SJSA1 (cell line): ENCODE data around the gene ERFE. TPM values are rescaled to one million over a fixed set of nuclear protein-coding genes. Genes with fewer than 3 reads are reported as not detected.

Experiments used
- DNase-seq, 2 experiments: peaks; one replicate each; pipeline ENCODE4 v3.0.0-alpha.2; 2015 to 2020; ENCODE audit warnings: low spot score in 2 of 2, low read depth in 1 of 2
- H3K27ac ChIP-seq: fragments of 250-450 bp; sonication (Bioruptor Pico); 2 replicates; pipeline ENCODE4 v1.5.1; 2020; ENCODE audit warnings: mild to moderate bottlenecking, moderate library complexity
- H3K27me3 ChIP-seq: fragments of 250-450 bp; sonication (Bioruptor Pico); replicated peaks from 2 replicates; pipeline ENCODE4 v1.5.1; 2020; ENCODE audit warnings: mild to moderate bottlenecking, moderate library complexity
- H3K36me3 ChIP-seq: fragments of 250-450 bp; sonication (Bioruptor Pico); 2 replicates; pipeline ENCODE4 v1.5.1; 2020; ENCODE audit warnings: mild to moderate bottlenecking
- H3K4me1 ChIP-seq: fragments of 250-450 bp; sonication (Bioruptor Pico); replicated peaks from 2 replicates; pipeline ENCODE4 v1.6.1; 2021; ENCODE audit warnings: mild to moderate bottlenecking
- H3K4me3 ChIP-seq: fragments of 250-450 bp; sonication (Bioruptor Pico); 2 replicates; pipeline ENCODE4 v1.5.1; 2020; ENCODE audit warnings: mild to moderate bottlenecking
- H3K9me3 ChIP-seq: fragments of 250-450 bp; sonication (Bioruptor Pico); replicated peaks from 2 replicates; pipeline ENCODE4 v1.5.1; 2020; ENCODE audit warnings: mild to moderate bottlenecking
- total RNA-seq: library from RNA; depleted of rRNA; stranded (reverse); fragments of >200 nt; shearing (Covaris generic); gene quantifications from 2 replicates; pipeline ENCODE4 v1.2.3, GENCODE V29; 2014

Gene ERFE
- total RNA-seq, 1 experiment from 2014 or later, result 14.9 TPM

GRCh38 chr2:238122287-238123217, 36.2 kb upstream of the ERFE start:
- Histone ChIP-seq H3K9me3 (no peaks in the 10 kb centered on the region), H3K36me3 (no peaks in the 10 kb centered on the region), H3K27ac (no peak overlapping the region), H3K27me3 (no peaks in the 10 kb centered on the region), H3K4me3 (no peak overlapping the region), H3K4me1 (peaks cover 14% of the 10 kb centered on the region)
- no peak for DNase-seq

DNA sequence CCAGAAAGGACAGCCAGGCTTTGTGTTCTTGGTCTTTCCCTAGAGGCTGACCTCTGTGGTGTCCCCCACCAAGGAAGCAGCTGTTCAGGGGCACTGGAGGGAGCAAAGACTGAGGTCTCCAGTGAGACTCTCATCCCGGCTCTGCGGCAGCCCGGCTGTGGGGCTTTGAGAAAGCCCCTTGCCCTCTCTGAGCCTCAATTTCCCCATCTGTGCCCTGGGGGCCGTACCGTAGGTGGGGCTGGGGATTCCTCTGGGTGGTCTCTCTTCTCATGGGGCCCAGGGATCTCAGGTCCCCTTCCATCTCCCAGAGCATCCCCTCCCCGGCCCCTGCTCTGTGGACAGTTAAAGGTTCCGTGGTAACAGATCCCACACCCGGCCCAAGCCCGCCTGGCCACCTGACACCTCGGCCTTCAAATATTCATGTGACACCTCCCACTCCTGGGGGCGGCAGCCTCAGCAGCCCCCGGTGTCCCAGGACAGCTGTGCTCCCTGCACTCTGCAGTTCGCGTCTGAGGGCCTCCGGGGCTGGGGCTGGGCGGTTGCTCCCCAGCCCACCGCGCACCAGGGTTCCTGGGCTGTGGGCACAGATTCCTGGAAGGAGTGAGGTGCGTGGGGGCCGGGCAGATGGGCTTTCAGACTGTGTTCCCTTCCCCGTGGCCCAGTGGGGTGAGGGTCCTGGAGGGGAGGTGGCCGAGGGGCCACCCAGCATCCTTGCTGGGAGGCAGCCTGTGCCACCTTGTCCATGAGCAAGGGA, 35.4 kb upstream of the ERFE start:
- H3K36me3 ChIP-seq, result no peaks in the 10 kb centered on the region
- H3K9me3 ChIP-seq, result no peaks in the 10 kb centered on the region
- peaks cover 15% of the 10 kb centered on the region for H3K4me1 ChIP-seq
- no peak for DNase-seq
- H3K4me3 ChIP-seq, result no peak overlapping the region
- no peak overlapping the region for H3K27ac ChIP-seq
- no peaks in the 10 kb centered on the region for H3K27me3 ChIP-seq

DNA sequence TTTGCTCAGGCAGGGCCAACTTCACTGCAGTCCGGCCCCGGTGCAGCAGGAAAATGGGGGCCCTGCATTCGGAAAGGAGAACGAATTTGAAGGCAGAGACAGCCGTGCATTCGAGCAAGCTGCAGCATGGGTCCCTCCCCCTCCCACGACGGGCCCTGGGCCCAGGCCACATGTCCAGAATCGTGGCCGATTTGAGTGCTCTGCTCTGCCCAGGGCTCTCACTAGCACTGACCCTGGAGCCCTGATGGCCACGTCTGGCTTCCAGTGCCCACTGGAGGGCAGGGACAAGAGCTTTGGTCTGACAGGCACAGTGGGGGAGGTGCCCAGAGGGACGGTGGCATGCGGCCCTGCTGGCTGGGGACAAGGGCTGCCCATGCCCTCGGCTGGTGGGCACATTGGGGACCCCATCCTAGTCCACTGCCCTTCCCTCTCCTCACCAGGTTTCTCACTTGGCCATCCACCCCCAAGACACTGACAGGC, 34.7 kb upstream of the ERFE start:
- H3K27ac ChIP-seq, result no peak overlapping the region
- DNase-seq, result no peak
- peaks cover 15% of the 10 kb centered on the region for H3K4me1 ChIP-seq
- H3K27me3 ChIP-seq, result no peaks in the 10 kb centered on the region
- H3K4me3 ChIP-seq, result no peak overlapping the region
- no peaks in the 10 kb centered on the region for H3K36me3 ChIP-seq
- no peaks in the 10 kb centered on the region for H3K9me3 ChIP-seq

DNA sequence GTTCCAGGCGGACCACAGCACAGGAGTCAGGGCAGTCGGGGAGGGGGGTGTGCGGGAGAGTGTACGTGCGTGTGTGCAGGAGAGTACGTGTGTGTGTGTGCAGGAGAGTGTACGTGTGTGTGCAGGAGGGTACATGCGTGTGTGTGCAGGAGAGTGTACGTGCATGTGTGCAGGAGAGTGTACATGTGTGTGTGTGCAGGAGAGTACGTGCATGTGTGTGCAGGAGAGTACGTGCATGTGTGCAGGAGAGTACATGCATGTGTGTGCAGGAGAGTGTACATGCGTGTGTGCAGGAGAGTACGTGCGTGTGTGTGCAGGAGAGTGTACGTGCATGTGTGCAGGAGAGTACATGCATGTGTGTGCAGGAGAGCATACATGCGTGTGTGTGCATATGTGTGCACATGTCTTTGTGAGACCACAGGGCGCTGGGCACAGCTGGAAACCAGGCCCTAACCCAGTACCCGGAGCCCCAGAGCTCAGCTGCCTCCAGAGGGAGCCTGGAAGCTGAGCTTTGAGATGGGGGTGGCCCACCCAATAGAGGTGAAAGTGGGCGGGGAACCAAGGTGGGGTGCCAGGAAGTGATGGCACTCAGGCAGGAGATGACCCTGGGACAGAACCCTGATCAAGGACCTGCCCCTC, 34.2 kb upstream of the ERFE start:
- H3K27me3 ChIP-seq, result no peaks in the 10 kb centered on the region
- H3K27ac ChIP-seq, result no peak overlapping the region
- no peaks in the 10 kb centered on the region for H3K36me3 ChIP-seq

GRCh38 chr2:238125127-238125885, 33.5 kb upstream of the ERFE start:
- H3K4me1 ChIP-seq, result peaks cover 15% of the 10 kb centered on the region
- DNase-seq, result no peak
- no peaks in the 10 kb centered on the region for H3K27me3 ChIP-seq
- no peaks in the 10 kb centered on the region for H3K36me3 ChIP-seq
- no peaks in the 10 kb centered on the region for H3K9me3 ChIP-seq
- no peak overlapping the region for H3K4me3 ChIP-seq
- H3K27ac ChIP-seq, result no peak overlapping the region

More for the DNA sequence above, 34.2 kb upstream of the ERFE start:
- H3K4me3 ChIP-seq, result no peak overlapping the region
- H3K9me3 ChIP-seq, result no peaks in the 10 kb centered on the region
- H3K4me1 ChIP-seq, result peaks cover 15% of the 10 kb centered on the region
- no peak for DNase-seq

DNA sequence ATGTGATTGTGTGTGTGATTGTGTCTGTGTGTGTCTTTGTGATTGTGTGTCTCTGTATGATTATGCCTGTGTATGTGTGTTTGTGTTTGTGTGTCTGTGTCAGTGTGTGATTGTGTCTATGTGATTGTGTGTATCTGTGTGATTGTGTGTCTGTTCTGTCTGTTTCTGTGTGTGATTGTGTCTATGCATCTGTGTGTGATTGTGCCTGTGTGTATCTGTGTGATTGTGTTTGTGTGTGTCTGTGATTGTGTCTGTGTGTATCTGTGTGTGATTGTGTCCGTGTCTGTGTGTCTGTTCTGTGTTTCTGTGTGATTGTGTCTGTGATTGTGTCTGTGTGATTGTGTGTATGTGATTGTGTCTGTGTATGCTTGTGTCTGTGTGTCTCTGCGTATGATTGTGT, 32.4 kb upstream of the ERFE start:
- peaks cover 15% of the 10 kb centered on the region for H3K4me1 ChIP-seq
- DNase-seq, result no peak
- H3K9me3 ChIP-seq, result no peaks in the 10 kb centered on the region
- no peaks in the 10 kb centered on the region for H3K27me3 ChIP-seq
- no peak overlapping the region for H3K27ac ChIP-seq
- H3K4me3 ChIP-seq, result no peak overlapping the region
- no peaks in the 10 kb centered on the region for H3K36me3 ChIP-seq

DNA sequence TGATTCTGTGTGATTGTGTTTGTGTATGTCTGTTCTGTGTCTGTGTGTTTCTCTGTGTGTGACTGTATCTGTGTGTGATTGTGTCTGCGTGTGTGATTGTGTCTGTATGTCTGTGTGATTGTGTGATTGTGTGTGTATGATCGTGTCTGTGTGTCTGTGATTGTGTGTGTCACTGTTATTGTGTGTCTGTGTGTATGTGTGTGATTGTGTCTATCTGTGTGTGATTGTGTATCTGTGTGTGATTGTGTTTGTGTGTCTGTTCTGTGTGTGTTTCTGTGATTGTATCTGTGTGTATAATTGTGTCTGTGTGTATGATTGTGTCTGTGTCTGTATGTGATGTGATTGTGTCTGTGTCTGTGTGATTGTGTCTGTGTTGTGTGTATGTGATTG, 32.0 kb upstream of the ERFE start:
- DNase-seq, result no peak
- Histone ChIP-seq H3K9me3 (no peaks in the 10 kb centered on the region), H3K36me3 (no peaks in the 10 kb centered on the region), H3K27me3 (no peaks in the 10 kb centered on the region), H3K27ac (no peak overlapping the region), H3K4me1 (peaks cover 15% of the 10 kb centered on the region), H3K4me3 (no peak overlapping the region)

- Histone ChIP-seq H3K9me3 (no peaks in the 10 kb centered on the region), H3K4me1 (peaks cover 15% of the 10 kb centered on the region), H3K27ac (no peak overlapping the region), H3K4me3 (peak overlapping the region; percentile 14; the same call in 1 of the 2 replicates), H3K36me3 (no peaks in the 10 kb centered on the region), H3K27me3 (no peaks in the 10 kb centered on the region)
- DNase-seq, result peak; percentile 54 to 75
Observed at GRCh38 chr2:238127165-238128060, 31.4 kb upstream of the ERFE start.

DNA sequence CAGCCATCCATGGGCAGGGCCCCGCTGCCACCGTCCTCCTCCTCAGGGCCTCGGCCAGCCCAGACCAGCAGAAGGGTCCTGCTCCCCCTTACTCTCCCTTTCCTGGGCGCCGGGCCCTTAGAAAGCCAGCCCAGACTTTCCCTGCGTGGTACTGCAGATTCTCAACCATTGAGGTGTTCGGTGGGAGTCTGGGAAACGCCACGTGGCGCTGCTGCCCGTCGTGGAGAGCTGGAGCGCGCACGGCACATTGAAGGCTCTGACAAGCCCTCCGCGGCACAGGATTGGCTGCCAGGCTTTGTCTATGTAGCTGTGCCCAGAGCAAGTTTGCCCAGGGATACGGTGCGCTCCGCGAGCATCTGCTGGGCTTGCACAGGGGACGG, 30.7 kb upstream of the ERFE start:
- Histone ChIP-seq H3K4me3 (no peak overlapping the region), H3K27me3 (no peaks in the 10 kb centered on the region), H3K9me3 (no peaks in the 10 kb centered on the region), H3K4me1 (peaks cover 15% of the 10 kb centered on the region), H3K27ac (no peak overlapping the region), H3K36me3 (no peaks in the 10 kb centered on the region)
- no peak for DNase-seq

GRCh38 chr2:238128534-238129001, 30.2 kb upstream of the ERFE start:
- H3K4me1 ChIP-seq, result peaks cover 15% of the 10 kb centered on the region
- no peak overlapping the region for H3K4me3 ChIP-seq
- no peaks in the 10 kb centered on the region for H3K27me3 ChIP-seq
- H3K36me3 ChIP-seq, result no peaks in the 10 kb centered on the region
- no peaks in the 10 kb centered on the region for H3K9me3 ChIP-seq
- DNase-seq, result no peak
- H3K27ac ChIP-seq, result no peak overlapping the region

- H3K4me3 ChIP-seq, result no peak overlapping the region
- H3K9me3 ChIP-seq, result no peaks in the 10 kb centered on the region
- DNase-seq, result no peak
- H3K36me3 ChIP-seq, result no peaks in the 10 kb centered on the region
- peaks cover 15% of the 10 kb centered on the region for H3K4me1 ChIP-seq
- no peak overlapping the region for H3K27ac ChIP-seq
- H3K27me3 ChIP-seq, result no peaks in the 10 kb centered on the region
Observed at GRCh38 chr2:238129166-238130010, 29.4 kb upstream of the ERFE start.
